Kidney tubule cell (primary cell): ENCODE measurements around the gene TMEM127.
"Not testable (repeated sequence)": the region's sequence is repeated elsewhere in the genome, so short reads cannot be mapped to it uniquely, and the experiment has no call there.

Experiments used
- DNase-seq: peaks from one replicate; pipeline ENCODE4 v3.0.0-alpha.2; 2018; ENCODE audit warnings: low spot score

Gene TMEM127

DNA sequence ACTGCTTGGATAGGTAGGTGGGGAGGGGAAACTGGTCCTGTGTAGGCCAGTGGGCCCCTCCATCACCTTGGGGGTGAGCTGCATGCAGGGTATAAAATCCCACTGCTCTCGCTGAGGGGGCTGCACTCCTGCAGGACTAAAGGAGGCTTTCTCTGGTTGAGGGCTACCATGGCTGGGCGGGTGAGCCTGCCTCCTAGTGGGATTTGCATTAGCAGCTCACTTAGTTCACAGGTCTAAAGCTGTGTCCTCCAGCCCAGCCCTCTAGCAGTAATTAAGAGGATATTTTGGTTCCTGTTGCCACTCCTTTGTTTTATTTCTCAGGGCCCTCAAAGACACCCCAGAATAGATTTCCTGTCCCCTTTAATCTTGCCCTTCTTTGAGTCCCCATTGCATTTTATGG, 24.6 kb downstream of the TMEM127 start:
- DNase-seq, result no peak

DNA sequence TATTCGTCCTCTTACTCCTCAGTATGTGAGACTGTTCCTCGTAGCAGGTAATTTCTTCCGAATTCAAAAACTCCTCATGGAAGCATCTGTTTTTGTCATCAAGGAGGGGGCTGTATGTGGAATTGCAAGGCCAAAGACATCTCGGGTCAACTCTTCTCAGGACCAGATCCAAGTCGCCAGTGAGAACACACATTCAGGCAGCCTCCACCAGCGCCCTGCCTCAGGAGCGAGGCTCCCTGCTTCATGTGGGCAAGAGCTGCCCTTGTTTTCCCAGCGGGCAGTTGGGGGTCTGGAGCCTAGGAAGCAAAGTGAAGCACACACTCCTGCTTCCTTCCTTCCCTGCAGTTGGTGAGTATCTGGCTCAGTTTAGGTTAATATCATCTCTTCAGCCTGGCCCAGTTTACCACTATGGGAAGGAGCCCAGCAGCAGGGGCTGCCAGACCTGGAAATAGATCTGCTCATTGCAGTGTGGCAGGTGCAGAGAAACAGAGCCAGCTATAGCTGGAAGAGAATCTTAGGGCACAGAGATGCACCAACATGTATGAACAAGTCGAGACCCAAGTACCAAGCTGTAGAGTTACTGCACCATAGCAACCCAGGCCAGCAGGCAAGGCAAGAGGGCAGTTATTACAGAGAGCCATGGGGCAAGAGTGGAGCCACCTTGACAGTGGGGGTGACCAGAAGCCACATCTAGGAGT, 25.3 kb downstream of the TMEM127 start:
- no peak for DNase-seq

DNA sequence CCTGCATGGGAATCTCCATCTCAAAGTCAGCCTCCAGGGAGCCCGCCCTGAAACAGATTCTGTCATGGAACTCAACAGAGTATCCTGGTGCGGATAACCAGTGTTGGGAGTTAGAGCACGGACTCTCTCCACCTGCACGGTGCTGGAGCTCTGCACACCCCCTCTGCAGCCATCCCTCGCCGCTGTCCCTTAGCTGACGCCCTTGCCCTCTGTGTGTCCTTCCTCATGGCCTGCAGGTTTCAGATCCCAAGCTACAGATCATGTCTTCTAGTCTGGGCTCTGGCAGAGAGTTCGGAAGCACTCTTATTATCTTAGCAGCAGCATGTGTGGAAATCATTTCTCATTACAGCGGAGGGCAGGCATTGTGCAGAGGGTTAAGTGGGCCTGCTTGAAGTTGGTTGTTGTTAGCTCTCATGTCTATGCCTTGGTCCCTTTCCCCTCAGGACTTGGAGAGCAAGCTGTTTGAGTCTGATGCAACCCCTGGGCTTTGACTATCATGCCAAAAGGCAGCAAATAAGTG, 26.0 kb downstream of the TMEM127 start:
- DNase-seq, result no peak

DNA sequence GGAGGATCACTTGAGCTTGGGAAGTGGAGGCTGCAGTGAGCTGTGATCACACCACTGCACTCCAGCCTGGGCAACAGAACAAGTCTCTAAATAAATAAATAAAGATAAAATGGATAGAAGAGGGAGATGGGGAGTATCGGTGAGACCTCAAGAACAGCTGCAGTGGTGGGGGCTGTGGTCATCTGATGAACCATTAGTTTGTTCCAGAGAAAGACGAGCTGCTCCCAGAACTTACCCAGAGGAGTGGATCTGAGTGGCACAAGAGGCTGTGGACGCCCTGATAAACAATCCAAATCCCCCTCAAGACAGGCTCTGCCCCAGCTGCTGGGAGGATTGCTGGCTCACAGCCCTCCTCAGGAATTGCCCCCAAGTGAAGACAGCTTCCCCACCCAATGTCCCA, 26.7 kb downstream of the TMEM127 start:
- DNase-seq, result no peak

DNA sequence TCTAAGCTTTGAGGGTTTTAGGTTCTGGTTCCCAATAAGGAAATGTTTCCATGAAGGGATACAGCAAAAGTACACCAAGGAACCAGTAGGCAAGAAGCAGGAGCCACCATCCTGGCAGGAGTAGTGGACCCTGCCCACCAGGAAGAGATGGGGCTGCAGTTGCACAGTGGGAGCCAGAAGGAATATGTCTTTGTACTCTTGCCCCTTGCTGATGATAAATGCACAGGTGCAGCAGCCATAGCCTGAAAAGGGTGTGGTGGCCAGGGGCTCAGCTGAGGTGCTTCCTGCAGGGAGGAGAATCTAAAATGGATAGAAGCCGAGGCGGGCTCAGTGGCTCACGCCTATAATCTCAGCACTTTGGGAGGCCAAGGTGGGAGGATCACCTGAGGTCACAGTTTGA, 27.5 kb downstream of the TMEM127 start:
- DNase-seq, result no peak

DNA sequence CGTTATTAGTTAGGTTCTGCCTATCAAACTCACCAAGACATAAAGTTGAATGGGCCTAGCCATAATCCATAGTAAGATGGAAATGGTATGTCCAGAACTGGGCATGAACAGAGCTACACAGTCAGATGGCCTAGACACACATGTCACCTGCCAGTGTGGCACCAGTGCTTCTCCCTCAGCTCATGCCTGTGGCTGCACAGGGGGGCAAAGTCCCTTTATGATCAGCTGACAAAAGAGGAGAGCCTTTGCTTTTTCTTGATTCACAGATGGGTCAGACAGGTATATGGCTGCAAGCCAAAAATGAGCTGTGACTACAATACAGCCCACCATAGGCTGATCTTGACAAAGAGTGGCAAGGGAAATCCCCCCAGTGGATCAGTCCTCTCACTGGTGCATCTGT, 28.9 kb downstream of the TMEM127 start:
- DNase-seq, result no peak

DNA sequence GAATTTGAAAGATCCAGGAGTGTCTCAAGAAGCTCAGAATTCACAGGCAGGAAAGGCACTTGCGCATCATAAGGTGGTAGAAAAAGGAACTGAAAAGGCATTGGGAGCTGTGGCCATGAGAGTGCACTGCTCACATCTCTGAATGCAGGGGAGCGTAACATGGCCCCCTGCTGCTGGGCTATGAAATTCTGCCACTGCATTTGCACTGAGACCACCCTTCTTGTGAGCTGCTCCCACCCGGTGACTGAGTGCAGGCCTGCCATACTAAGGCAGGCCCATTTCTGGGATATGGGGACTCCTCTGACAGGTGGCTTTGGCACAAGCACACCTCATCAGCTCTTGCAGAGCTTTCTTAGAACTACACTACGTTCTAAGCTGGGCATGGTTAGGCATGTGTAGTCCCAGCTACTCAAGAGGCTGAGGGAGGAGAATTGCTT, 31.9 kb downstream of the TMEM127 start:
- DNase-seq, result no peak

DNA sequence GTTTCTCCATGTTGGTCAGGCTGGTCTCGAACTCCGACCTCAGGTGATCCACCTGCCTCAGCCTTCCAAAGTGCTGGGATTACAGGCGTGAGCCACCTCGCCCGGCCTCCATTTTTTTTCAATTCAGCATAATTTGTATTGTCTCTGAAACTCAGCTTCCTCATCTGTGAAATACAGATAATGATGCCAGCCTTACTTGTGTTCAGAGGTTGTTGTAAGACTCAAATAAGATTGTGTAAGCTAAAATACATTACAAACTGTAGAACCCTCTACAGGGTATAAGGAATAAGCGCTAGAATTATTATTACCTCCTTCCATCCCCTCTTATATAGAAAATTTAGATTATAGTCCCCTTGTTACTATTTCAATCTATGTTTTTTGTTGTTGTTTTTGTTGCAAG, 32.4 kb downstream of the TMEM127 start:
- DNase-seq, result no peak

DNA sequence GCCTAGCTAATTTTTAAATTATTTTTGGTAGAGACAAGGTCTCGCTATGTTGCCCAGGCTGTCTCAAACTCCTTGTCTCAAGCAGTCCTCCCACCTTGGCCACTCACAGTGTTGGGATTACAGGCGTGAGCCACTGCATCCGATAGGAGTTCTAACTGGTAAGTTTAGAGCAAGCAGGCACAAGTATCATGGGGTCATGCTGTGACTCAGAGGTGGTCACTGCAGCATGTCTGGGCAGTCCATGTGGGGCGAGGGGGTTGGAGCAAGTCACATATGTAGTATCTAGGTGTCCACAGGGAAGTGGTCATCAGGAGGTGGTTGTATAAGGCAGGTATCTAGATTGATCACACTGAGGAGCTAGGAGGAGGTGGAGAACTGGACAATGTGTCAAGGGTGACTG, 34.5 kb downstream of the TMEM127 start:
- DNase-seq, result peak; percentile 20

DNA sequence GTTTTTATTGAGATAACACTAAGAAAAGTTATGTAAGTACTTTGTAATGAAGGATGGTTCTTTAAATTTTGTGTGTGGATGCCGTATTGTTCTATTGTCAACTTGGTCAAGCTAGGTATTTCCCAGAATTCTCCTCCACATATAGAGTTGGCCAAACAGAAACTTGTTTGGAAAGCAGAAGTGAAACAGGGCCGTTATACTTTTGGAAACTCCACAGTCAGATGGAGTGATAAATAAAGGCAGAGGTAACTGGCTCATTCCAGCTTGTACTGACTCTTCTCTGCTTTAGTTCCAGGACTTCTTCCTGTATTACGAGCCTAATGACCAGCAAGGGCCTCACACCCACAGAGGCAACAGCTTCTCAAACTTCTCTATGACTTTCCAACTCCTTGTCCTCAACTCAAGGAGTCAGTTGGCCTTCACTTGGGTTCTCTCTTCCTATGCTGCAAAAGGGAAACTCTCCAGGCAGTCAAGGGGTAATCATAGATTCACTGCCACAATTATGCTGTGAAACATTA, 40.7 kb downstream of the TMEM127 start:
- DNase-seq, result no peak

DNA sequence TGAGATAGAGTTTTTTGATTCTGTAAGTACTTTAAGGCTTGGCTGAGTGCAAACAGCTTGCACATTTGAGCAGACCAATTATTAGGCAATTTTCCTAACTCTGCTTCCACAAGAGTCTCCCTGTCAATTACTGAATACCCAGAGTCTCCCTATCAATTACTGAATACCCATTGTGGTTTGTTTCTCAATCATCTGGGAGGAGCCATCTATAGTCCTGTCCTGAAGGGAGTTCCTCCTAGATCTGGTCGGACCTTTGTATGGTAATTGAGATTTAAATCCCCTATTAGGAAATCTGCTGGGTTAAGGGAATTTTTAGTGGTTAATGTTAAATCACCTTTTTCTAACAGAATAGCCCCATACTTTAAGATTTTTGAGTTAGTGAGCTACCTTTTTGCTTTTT, 44.7 kb downstream of the TMEM127 start:
- DNase-seq, result not testable (repeated sequence)

DNA sequence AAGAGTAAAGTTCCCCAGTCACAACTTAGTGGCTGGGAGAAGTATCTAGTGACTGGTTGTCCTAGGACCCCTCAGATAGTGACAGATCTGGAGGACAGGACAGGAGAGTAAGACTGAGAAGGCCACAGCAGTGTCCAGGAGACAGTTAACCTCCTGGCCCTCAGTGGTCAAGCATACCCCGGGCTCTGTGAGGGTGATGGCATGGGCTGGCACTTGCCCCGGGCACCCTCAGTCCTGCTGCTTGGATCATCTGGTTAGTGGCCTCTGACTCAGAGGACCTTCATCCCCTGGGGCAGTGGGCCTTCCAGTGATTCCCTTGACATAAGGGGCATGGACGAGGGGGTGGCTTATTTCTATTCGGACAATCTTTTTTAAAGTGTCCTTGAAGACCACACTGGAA, 45.8 kb downstream of the TMEM127 start:
- DNase-seq, result not testable (repeated sequence)

DNA sequence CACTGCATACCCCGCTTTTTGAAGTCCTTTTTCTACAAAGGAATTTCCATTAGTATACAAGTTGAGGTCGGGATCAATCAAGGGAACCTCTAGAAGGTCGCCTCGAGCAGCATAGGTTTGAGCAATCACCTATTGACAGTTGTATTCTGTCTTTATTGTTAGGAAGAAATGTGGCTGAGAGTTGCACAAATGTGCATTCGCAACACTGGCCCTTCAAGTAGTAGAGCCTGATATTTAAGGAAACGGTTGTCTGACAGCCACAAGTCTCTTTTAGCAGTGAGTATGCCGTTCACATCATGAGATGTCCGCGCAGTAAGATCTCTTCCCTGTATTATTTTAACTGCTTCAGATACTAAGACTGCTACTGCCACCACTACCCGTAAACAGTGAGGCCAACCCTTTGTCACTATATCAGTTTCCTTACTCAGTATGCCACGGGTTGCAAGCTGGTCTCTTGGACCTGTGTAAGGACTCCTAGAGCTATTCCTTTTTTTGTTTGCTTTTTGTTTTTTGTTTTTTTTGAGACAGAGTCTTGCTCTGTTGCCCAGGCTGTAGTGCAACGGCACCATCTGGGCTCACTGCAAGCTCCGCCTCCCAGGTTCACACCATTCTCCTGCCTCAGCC, 47.2 kb downstream of the TMEM127 start:
- DNase-seq, result no peak

DNA sequence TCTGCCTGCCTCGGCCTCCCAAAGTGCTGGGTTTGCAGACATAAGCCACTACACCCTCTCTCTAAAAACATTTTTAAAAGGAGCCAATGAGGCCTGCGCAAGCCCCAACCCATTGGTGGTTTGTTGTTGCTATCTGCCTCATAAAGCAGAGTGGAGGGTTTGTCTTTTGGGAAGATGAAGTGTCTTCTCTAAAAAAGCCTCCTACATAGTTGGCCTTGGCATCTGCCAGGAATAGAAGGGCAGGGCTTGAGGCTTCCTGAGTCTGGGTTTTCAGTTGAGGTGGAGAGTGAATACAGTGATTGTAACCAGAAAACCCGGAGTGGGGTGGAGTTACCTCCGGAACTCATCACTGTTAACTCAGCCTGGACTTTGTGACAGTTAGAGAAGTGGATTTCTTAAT, 51.2 kb downstream of the TMEM127 start:
- DNase-seq, result no peak

DNA sequence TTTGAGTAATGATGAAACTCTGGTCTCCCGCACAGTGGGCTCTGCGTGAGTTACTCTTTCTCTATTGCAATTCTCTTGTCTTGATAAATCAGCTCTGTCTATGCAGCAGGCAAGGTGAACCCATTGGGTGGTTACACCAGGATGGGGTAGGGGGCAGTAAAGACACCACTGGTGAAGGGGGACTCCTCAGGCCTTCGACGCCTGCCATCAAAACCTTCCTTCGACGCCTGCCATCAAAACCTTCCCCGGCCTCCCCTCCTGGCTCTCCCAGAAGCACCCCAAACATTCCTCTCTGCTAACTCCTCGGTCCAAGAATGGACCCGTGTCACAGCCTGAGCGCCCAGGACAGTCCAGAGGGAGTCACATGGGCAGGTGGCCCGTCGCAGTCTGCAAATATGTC, 52.4 kb downstream of the TMEM127 start:
- no peak for DNase-seq

DNA sequence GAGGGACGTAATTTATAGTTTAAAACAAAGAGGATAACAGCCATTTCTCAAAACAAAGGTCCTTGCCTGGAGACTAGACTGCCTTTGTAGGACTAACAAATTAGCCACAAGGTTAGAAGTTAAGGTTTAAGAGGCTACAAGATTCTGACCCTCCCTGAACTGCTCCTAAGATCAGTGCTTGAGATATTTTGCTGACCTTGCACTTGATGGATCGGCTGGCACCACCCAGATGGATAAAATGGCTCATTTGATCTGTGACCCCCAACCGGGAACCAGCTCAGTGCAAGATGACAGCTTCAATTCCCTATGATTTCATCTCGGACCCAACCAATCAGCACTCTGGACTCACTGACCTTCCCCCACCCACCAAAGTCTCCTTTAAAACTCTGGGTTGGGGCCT, 53.5 kb downstream of the TMEM127 start:
- DNase-seq, result no peak

DNA sequence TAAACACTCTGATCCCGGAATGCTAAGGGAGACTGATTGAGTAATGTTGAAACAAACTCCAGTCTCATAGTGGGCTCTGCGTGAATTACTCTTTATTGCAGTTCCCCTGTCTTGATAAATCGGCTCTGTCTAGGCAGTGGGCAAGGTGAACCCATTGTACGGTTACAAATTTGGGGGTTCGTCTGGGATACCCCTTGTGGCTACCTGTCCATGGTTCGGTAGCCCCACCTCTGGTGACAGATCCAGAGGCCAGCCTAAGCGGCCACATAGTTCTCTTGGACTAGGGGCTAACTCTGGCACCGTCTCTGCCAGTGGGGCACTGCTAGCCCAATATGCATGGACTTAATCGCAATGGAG, 56.1 kb downstream of the TMEM127 start:
- DNase-seq, result no peak

DNA sequence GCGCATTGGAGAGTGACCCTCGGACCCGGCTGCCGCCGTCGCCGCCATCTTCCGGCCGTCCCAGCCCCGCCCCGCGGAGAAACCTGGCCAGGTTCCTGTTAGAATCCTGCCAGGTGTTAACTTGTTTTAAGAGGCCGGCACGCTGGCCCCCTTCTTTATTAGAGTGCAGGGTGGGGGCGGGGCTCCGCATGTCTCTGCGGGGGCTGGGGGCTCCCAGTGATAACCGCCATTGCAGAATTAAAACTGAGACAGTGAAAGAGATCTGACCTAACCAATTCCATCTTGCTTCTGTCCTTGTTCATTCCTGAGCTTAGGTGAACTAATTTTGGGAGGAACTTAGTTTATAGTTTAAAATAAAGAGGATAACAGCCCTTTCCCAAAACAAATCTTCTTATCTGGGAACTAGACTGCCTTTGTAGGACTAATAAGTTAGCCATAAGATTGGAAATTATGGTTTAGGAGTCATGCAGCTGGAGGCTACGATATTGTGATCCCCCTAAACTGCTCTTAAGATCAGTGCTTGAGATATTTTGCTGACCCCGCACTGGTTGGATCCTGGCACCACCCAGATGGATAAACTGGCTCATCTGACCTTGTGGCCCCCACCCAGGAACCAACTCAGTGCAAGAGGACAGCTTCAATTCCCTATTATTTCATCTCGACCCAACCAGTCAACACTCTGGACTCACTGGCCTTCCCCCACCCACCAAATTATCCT, 56.6 kb downstream of the TMEM127 start:
- no peak for DNase-seq

DNA sequence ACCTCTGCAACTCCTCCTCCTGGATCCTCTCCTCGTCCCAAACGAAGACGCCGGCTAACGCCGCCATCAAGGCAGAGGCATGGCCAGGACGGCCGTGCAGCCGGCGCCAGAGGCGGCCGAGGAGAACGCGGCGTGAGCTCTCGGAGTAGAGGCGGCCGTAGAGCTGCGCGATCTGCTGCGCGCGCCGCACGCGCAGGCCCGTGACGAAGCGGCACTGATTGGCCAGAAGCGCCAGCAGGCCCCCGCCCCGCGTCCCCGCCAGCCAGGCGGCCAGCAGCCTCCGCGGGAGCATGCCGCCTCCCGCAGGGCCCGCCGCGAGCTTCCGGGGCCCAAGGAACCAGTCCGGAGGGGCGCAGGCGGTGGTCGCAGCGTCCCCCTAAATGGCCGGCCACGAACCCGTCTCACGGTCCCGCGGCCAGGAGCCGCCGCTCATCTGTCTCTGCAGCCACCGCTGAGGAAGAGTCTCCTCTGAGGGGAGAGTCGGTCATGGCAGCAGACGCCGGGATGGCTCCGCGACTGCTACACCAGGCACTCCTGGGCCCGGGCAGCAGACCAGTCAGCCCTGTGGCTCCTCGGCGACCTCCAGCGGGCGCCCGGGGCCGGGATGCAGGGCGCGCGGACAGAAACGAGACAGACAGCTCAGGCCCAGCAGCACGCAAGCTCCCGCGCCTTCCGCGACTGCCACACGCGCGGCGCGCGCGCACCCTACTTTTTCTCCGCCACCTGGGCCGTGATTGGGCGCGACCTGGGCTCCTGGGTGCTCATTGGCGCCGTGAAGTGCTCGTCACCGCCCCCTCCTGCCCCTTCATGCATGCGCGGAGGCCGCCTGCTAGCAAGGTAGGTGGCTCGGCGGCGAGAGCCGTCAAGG, 57.4 kb downstream of the TMEM127 start, which contains the start of gene STARD7:
TSS of gene STARD7 (minus strand) at position 685 of the 868 bp plus-strand sequence. CDS start at position 292, 393 bp downstream.
- DNase-seq, result peak; percentile 99

DNA sequence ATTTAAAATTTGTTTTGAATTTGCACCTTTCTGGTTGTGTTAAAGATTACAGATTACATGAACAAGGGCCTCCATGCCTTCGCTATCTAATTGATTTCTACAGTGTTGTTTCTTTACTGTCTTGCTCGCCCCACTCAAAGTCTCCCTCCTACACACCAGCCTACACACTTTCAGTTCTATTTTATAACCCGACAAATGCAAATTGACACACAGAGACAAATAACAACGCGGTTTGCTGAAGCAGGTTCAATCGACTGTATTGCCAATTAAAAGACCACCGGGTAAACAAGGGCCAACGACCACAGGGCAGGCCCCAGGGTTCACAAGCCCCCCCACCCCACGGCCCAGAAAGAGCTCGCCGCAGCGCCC, 58.0 kb downstream of the TMEM127 start:
- no peak for DNase-seq

DNA sequence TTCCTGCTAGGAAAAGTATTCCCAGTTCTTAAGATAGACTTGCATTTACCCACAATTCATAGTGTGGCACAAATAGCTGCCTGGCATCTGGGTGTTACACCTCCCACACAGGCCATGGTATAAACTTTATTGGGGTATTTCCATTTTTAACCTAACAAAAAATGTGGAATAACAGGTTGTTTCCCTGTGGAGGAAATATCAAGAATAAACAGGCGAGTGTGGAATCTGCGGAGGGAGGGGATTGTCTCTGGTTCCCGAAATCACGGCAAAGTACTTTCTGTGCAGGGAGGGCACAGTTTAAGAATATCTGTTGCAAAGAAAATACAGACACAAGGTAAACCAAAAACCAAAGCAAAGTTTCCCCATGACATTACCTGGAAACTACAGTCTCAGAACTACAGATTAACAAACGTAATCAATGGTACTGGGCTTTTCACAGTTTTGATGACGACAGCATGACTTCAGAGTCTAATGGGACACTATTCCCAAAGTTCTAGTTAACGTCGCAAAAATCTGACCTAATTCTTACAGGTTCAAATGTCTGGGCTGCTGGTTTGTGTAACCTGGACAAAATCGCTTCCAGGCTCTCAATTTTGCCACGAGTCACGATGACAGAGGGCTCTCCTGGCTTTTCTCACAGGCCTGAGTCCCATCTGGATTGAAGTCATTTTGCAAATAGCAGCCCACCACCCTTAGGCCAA, 58.6 kb downstream of the TMEM127 start:
- no peak for DNase-seq
